GM18909 (cell line): ENCODE results near the gene COX7B.
"Not testable (repeated sequence)": the region's sequence is repeated elsewhere in the genome, so short reads cannot be mapped to it uniquely, and the experiment has no call there.

Experiments
- ATAC-seq: cut with Tn5 transposase; IDR thresholded peaks from one replicate; pipeline ENCODE4 v1.9.1; 2021; ENCODE audit warnings: mild to moderate bottlenecking; ENCODE audit not compliant: unreplicated experiment, poor library complexity

The COX7B gene

DNA sequence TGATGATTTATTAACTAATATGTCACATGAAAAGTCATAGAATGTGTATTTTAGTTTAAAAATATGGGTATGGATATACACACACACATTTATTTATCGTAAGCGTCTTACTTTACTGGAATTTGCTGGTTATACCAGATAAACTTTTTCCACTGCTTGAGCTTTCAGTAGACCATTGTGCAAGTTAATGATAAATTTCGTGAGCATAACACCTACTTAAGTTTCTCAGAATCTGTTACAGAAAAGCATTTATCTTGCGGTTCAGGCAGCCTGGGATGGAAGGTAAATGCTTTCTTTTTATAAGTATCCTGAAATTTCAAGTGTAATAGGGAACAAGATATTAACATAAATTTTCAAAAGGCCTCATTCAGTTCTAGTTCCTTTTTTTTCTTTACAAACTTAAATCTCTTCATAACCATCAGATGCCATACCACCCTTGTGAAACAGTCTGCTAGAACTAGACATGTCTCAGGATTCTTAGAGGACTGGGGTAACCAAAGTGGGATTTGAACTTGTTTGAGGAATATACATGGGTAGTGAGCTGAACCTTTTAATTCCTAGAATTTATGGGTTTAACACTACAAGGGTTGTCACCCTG is 38.9 kb downstream of the COX7B start:
- no peak for ATAC-seq

DNA sequence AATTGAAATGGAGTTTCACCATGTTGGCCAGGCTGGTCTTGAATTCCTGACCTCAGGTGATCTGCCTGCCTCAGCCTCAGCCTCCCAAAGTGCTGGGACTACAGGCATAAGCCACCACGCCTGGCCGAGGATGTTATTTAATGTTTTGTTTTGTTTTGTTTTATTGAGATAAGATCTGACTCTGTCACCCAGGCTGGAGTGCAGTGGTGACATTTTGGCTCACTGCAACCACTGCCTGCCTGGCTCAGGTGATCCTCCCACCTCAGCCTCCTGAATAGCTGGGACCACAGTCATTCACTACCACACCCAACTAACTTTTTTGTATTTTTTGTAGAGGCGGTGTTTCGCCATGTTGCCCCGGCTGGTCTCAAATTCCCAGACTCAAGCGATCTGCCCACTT is 45.8 kb downstream of the COX7B start:
- not testable (repeated sequence) for ATAC-seq

DNA sequence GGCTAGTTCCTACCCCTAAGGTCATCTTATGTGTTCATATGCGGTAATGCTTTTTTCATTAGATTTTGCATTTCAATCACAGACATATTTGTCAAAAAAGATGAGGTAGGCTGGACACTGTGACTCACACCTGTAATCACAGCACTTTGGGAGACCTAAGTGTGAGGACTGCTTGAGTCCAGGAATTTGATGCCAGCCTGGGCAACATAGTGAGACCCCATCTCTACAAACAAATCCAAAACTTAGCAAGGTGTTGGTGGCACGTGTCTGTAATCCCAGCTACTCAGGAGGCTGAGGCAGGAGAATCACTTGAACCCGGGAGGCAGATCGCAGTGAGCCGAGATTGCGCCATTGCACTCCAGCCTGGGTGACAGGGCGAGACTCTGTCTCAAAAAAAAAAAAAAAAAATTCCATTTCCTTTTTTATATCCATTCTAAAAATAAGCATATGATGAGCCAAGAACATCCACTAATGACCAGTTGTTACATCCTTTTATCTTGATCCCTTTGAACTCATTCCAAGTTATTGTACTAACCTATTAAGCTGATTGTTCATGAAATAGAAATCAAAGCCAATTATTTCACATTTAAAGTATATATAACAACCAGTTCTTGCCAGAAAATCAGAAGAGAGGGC is 46.8 kb downstream of the COX7B start:
- no peak for ATAC-seq

DNA sequence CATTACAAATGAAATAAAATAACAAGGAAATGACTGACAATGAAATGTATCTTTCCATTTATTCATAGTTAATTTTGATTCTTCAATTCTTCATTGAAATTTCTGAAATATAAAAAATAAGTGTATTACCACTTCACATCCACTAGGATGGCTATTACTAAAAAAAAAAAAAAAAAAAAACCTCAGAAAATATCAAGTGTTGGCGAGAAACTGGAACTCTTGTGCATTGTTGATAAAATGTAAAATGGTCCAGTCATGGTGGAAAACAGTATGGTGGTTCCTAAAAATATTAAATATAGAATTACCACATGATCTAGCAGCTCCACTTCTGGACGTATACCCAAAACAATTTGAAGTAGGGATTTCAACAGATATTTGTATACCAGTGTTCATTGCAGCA is 47.3 kb downstream of the COX7B start:
- no peak for ATAC-seq

GRCh38 chrX:77949840-77950239 is 50.6 kb downstream of the COX7B start:
- no peak for ATAC-seq

DNA sequence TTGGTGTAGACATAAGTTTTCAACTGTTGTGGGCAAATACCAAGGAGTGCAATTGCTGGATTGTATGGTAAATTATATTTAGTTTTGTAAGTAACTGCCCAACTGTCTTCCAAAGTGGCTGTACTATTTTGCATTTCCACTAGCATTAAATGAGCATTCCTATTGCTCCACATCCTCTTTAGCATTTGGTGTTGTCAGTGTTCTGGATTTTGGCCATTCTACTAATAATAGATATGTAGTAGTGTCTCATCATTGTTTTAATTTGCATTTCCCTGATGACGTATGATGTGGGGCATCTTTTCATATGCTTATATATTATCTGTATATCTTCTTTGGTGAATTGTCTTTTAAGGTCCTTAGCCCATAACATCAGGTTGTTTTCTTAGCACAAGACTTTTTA is 52.9 kb downstream of the COX7B start:
- no peak for ATAC-seq

DNA sequence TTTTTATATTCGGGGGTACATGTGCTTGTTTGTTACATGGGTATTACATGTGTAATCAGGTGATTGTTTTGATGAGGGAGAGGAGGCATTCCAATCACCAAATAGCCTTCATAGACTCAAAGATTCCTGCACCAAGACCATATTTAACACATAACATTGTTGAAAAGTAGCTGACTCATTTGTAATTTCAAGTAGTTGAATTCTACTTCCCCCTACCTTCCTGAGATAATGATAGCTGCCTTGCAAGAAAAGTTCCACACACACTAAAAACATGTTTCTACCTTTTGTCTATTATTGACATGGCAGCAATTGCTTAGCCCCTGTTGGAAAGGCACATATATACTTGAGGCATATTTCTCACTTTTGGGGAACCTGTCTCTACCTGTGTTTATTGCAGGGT is 54.0 kb downstream of the COX7B start:
- ATAC-seq = no peak

GRCh38 chrX:77953708-77954107 is 54.4 kb downstream of the COX7B start:
- ATAC-seq = no peak
